ENCODE data around the gene EEFSEC. TPM values are rescaled to one million over a fixed set of nuclear protein-coding genes. Genes with fewer than 3 reads are reported as not detected.

EEFSEC gene
- total RNA-seq, 1 experiment from 2014 or later, result 9.6 TPM

DNA sequence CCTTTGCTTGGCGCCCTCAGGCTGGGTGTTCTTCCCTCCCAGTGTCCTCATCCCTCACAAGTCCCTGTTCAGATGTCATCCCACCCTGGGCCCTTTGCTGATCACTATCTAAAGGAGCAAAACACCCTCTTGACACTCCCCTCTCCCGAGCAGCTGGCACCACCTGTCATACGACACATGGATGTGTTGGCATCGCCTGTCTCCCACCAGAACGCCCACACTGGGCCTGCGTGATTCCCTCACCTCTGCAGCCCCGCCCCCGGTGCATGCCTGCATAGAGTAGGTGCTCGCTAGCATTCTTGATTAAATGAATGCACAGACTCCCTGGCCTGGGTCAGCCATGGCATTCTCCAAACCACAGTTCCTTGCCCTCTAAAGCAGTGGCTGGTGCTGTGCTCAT is 237.6 kb downstream of the EEFSEC start:
- Histone ChIP-seq H3K27me3 (ENCODE audit: low read length) (no peaks in the 10 kb centered on the region), H3K9me3 (ENCODE audit: low read length) (no peaks in the 10 kb centered on the region), H3K4me2 (ENCODE audit: low read length) (no peak overlapping the region), H3K4me3 (ENCODE audit: low read length) (no peak overlapping the region), H3K9ac (ENCODE audit: low read length) (no peak overlapping the region), H3K4me1 (ENCODE audit: insufficient read depth, low read length) (peaks cover 2% of the 10 kb centered on the region), H3K36me3 (ENCODE audit: low read depth, low read length) (no peaks in the 10 kb centered on the region), H3F3A (ENCODE audit: low read length, unreplicated experiment) (no peaks in the 10 kb centered on the region), H2AFZ (ENCODE audit: low read length) (no peak overlapping the region), H3K9me2 (replicated peaks; ENCODE audit: low read length) (no peaks in the 10 kb centered on the region), H4K20me1 (ENCODE audit: low read length) (no peaks in the 10 kb centered on the region), H3K27ac (ENCODE audit: low read length) (no peak overlapping the region), H3K79me2 (ENCODE audit: low read length) (no peaks in the 10 kb centered on the region)
- no TSS peak for BruUV-seq (replicated peaks)
- ATAC-seq (no peak), DNase-seq (no peak)
- ChIA-PET POLR2A (ENCODE audit: unreplicated experiment) (no interaction called here), CTCF (no interaction called here)
- intact Hi-C loops (cut with micrococcal nuclease), result no loop called here
- TF ChIP-seq EZH2phosphoT487 (IDR thresholded peaks at IDR 0.05; ENCODE audit: borderline replicate concordance, low read length) (no peak), EZH2 (IDR thresholded peaks at IDR 0.05; ENCODE audit: low read length, unreplicated experiment) (no peak)
- TF ChIP-seq, protein P1, sequence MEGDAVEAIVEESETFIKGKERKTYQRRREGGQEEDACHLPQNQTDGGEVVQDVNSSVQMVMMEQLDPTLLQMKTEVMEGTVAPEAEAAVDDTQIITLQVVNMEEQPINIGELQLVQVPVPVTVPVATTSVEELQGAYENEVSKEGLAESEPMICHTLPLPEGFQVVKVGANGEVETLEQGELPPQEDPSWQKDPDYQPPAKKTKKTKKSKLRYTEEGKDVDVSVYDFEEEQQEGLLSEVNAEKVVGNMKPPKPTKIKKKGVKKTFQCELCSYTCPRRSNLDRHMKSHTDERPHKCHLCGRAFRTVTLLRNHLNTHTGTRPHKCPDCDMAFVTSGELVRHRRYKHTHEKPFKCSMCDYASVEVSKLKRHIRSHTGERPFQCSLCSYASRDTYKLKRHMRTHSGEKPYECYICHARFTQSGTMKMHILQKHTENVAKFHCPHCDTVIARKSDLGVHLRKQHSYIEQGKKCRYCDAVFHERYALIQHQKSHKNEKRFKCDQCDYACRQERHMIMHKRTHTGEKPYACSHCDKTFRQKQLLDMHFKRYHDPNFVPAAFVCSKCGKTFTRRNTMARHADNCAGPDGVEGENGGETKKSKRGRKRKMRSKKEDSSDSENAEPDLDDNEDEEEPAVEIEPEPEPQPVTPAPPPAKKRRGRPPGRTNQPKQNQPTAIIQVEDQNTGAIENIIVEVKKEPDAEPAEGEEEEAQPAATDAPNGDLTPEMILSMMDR (conservative IDR thresholded peaks at IDR 0.05; ENCODE audit: low read depth, low read length), result no peak

GRCh38 chr3:128392021-128392420 is 238.7 kb downstream of the EEFSEC start:
- no peak overlapping the region for H3K4me3 ChIP-seq (ENCODE audit: low read length)
- no peak overlapping the region for H3K9ac ChIP-seq (ENCODE audit: low read length)
- no peaks in the 10 kb centered on the region for H4K20me1 ChIP-seq (ENCODE audit: low read length)
- H3K4me1 ChIP-seq (ENCODE audit: insufficient read depth, low read length), result no peaks in the 10 kb centered on the region
- H3K9me3 ChIP-seq (ENCODE audit: low read length), result no peaks in the 10 kb centered on the region
- no peaks in the 10 kb centered on the region for H3K36me3 ChIP-seq (ENCODE audit: low read depth, low read length)
- no peak overlapping the region for H2AFZ ChIP-seq (ENCODE audit: low read length)
- no peaks in the 10 kb centered on the region for H3K9me2 ChIP-seq (replicated peaks; ENCODE audit: low read length)
- DNase-seq, result no peak
- no peak for ATAC-seq
- ChIA-PET POLR2A (ENCODE audit: unreplicated experiment) (no interaction called here), CTCF (no interaction called here)
- H3K27ac ChIP-seq (ENCODE audit: low read length), result no peak overlapping the region
- H3K27me3 ChIP-seq (ENCODE audit: low read length), result no peaks in the 10 kb centered on the region
- TF ChIP-seq EZH2phosphoT487 (IDR thresholded peaks at IDR 0.05; ENCODE audit: borderline replicate concordance, low read length) (no peak), EZH2 (IDR thresholded peaks at IDR 0.05; ENCODE audit: low read length, unreplicated experiment) (no peak)
- TF ChIP-seq, protein P1 (conservative IDR thresholded peaks at IDR 0.05; ENCODE audit: low read depth, low read length), result no peak
- H3K79me2 ChIP-seq (ENCODE audit: low read length), result no peaks in the 10 kb centered on the region
- H3K4me2 ChIP-seq (ENCODE audit: low read length), result no peak overlapping the region
- BruUV-seq (replicated peaks), result no TSS peak
- H3F3A ChIP-seq (ENCODE audit: low read length, unreplicated experiment), result no peaks in the 10 kb centered on the region
- intact Hi-C loops (cut with micrococcal nuclease), result no loop called here

- Histone ChIP-seq H2AFZ (ENCODE audit: low read length) (no peak overlapping the region), H3K4me3 (ENCODE audit: low read length) (no peak overlapping the region), H3K79me2 (ENCODE audit: low read length) (no peaks in the 10 kb centered on the region), H3K36me3 (ENCODE audit: low read depth, low read length) (no peaks in the 10 kb centered on the region), H3K9me2 (replicated peaks; ENCODE audit: low read length) (no peaks in the 10 kb centered on the region), H4K20me1 (ENCODE audit: low read length) (no peaks in the 10 kb centered on the region), H3K27ac (ENCODE audit: low read length) (no peak overlapping the region), H3K9me3 (ENCODE audit: low read length) (no peaks in the 10 kb centered on the region), H3F3A (ENCODE audit: low read length, unreplicated experiment) (no peaks in the 10 kb centered on the region), H3K27me3 (ENCODE audit: low read length) (no peaks in the 10 kb centered on the region), H3K9ac (ENCODE audit: low read length) (no peak overlapping the region), H3K4me1 (ENCODE audit: insufficient read depth, low read length) (no peaks in the 10 kb centered on the region), H3K4me2 (ENCODE audit: low read length) (no peak overlapping the region)
- TF ChIP-seq, protein P1 (conservative IDR thresholded peaks at IDR 0.05; ENCODE audit: low read depth, low read length), result no peak
- TF ChIP-seq EZH2phosphoT487 (IDR thresholded peaks at IDR 0.05; ENCODE audit: borderline replicate concordance, low read length) (no peak), EZH2 (IDR thresholded peaks at IDR 0.05; ENCODE audit: low read length, unreplicated experiment) (no peak)
- ATAC-seq (no peak), DNase-seq (no peak)
- POLR2A ChIA-PET (ENCODE audit: unreplicated experiment), result no interaction called here
- intact Hi-C loops (cut with micrococcal nuclease), result no loop called here
- CTCF ChIA-PET, result no interaction called here
- no TSS peak for BruUV-seq (replicated peaks)
These were observed 239.7 kb downstream of the EEFSEC start for GRCh38 chr3:128392818-128393544.

Data from PC-3 (cell line).